HL-60 (cell line): ENCODE results near the gene LINGO3.

Source experiments
- DNase-seq, 2 experiments: peaks; one replicate each; pipeline ENCODE4 v3.0.0-alpha.2; 2010 to 2020; ENCODE audit warnings: low read depth in 1 of 2, low spot score in 1 of 2
- H3K27ac ChIP-seq: fragments of 250-450 bp; sonication (Bioruptor Pico); replicated peaks from 2 replicates; pipeline ENCODE4 v1.5.1; 2020; ENCODE audit warnings: mild to moderate bottlenecking, moderate library complexity
- H3K27me3 ChIP-seq: fragments of 250-450 bp; sonication (Bioruptor Pico); 2 replicates; pipeline ENCODE4 v1.5.1; 2021; ENCODE audit warnings: mild to moderate bottlenecking, moderate library complexity; ENCODE audit not compliant: insufficient read depth, poor library complexity, severe bottlenecking
- H3K4me3 ChIP-seq: replicated peaks from 2 replicates; pipeline ENCODE4 v1.5.1; 2011; ENCODE audit warnings: mild to moderate bottlenecking, control low read depth, low read length; ENCODE audit not compliant: insufficient read depth
- CTCF ChIP-seq: IDR thresholded peaks from one replicate; pipeline ENCODE4 v1.5.1; 2011; ENCODE audit warnings: low read length, control low read depth, inconsistent platforms; ENCODE audit not compliant: insufficient read depth
- GABPA ChIP-seq: IDR thresholded peaks from 2 replicates; pipeline ENCODE4 v1.6.1; 2012; ENCODE audit warnings: low read depth
- POLR2AphosphoS5 ChIP-seq: IDR thresholded peaks from 2 replicates; pipeline ENCODE4 v1.6.1; 2012; ENCODE audit warnings: low read depth
- REST ChIP-seq: IDR thresholded peaks from 2 replicates; pipeline ENCODE4 v1.6.1; 2012; ENCODE audit warnings: low read depth; ENCODE audit not compliant: insufficient replicate concordance
- SPI1 ChIP-seq: IDR thresholded peaks from 2 replicates; pipeline ENCODE4 v1.6.1; 2012; ENCODE audit warnings: low read depth, mild to moderate bottlenecking, borderline replicate concordance

The LINGO3 gene

GRCh38 chr19:2345076-2345475, 37.1 kb upstream of the LINGO3 start:
- Histone ChIP-seq H3K4me3 (no peak overlapping the region), H3K27ac (no peak overlapping the region), H3K27me3 (no peaks in the 10 kb centered on the region)
- no peak for TF ChIP-seq POLR2AphosphoS5
- TF ChIP-seq GABPA, result no peak
- no peak for TF ChIP-seq REST
- no peak for TF ChIP-seq SPI1
- TF ChIP-seq CTCF, result no peak
- DNase-seq, result no peak

GRCh38 chr19:2344381-2344870, 36.5 kb upstream of the LINGO3 start:
- H3K27me3 ChIP-seq, result no peaks in the 10 kb centered on the region
- TF ChIP-seq REST, result peak; percentile 12
- no peak for TF ChIP-seq CTCF
- no peak for DNase-seq
- no peak overlapping the region for H3K27ac ChIP-seq
- H3K4me3 ChIP-seq, result no peak overlapping the region

- DNase-seq, result no peak
- no peak for TF ChIP-seq CTCF
- TF ChIP-seq POLR2AphosphoS5, result no peak
- TF ChIP-seq GABPA, result no peak
- no peak for TF ChIP-seq REST
- no peak for TF ChIP-seq SPI1
- Histone ChIP-seq H3K4me3 (no peak overlapping the region), H3K27ac (no peak overlapping the region), H3K27me3 (no peaks in the 10 kb centered on the region)
These were observed 35.5 kb upstream of the LINGO3 start for GRCh38 chr19:2343289-2343982.
